ENCODE data around the gene JUN. TPM values are rescaled to one million over a fixed set of nuclear protein-coding genes. Genes with fewer than 3 reads are reported as not detected.

Gene JUN
- total RNA-seq, 2 donors from 2014 or later = 15.1 to 16.3 TPM

- Histone ChIP-seq H3K36me3 (ENCODE audit: control insufficient read depth, insufficient read depth, low read length) (no peaks in the 10 kb centered on the region), H3K27me3 (ENCODE audit: control insufficient read depth, insufficient read depth, low read length, poor library complexity, severe bottlenecking) (peaks cover 39% of the 10 kb centered on the region), H3K9me3 (ENCODE audit: control insufficient read depth, low read length) (no peaks in the 10 kb centered on the region), H3K9ac (ENCODE audit: extremely low read depth, low read length, poor library complexity, severe bottlenecking) (no peak overlapping the region), H3K4me3 (ENCODE audit: low read length) (no peak overlapping the region), H3K27ac (ENCODE audit: low read depth, low read length) (no peak overlapping the region), H3K4me1 (ENCODE audit: control insufficient read depth, insufficient read depth, low read length) (no peaks in the 10 kb centered on the region)
- Mint-ChIP-seq H3K9me3 (no peaks in the 10 kb centered on the region), H3K4me3 (no peak overlapping the region), H3K36me3 (ENCODE audit: low read depth) (no peaks in the 10 kb centered on the region), H3K27me3 (ENCODE audit: insufficient read depth) (peaks cover 36% of the 10 kb centered on the region), H3K27ac (no peak overlapping the region), H3K4me1 (peaks cover 13% of the 10 kb centered on the region)
- DNase-seq = no peak
- TF ChIP-seq, protein P1, sequence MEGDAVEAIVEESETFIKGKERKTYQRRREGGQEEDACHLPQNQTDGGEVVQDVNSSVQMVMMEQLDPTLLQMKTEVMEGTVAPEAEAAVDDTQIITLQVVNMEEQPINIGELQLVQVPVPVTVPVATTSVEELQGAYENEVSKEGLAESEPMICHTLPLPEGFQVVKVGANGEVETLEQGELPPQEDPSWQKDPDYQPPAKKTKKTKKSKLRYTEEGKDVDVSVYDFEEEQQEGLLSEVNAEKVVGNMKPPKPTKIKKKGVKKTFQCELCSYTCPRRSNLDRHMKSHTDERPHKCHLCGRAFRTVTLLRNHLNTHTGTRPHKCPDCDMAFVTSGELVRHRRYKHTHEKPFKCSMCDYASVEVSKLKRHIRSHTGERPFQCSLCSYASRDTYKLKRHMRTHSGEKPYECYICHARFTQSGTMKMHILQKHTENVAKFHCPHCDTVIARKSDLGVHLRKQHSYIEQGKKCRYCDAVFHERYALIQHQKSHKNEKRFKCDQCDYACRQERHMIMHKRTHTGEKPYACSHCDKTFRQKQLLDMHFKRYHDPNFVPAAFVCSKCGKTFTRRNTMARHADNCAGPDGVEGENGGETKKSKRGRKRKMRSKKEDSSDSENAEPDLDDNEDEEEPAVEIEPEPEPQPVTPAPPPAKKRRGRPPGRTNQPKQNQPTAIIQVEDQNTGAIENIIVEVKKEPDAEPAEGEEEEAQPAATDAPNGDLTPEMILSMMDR (conservative IDR thresholded peaks at IDR 0.05) = no peak
- WGBS, 2 experiments (ENCODE audit: insufficient coverage in 1 of 2, insufficient read length in 1 of 2) = 60 to 87% methylated on average over 1 of the region's 1 CpG
These were observed 34.2 kb downstream of the JUN start for GRCh38 chr1:58749646-58750045.

GRCh38 chr1:58748666-58749065 is 35.2 kb downstream of the JUN start:
- Histone ChIP-seq H3K36me3 (ENCODE audit: control insufficient read depth, insufficient read depth, low read length) (no peaks in the 10 kb centered on the region), H3K4me3 (ENCODE audit: low read length) (no peak overlapping the region), H3K27me3 (ENCODE audit: control insufficient read depth, insufficient read depth, low read length, poor library complexity, severe bottlenecking) (peaks cover 34% of the 10 kb centered on the region), H3K27ac (ENCODE audit: low read depth, low read length) (no peak overlapping the region), H3K9ac (ENCODE audit: extremely low read depth, low read length, poor library complexity, severe bottlenecking) (no peak overlapping the region), H3K4me1 (ENCODE audit: control insufficient read depth, insufficient read depth, low read length) (no peaks in the 10 kb centered on the region), H3K9me3 (ENCODE audit: control insufficient read depth, low read length) (no peaks in the 10 kb centered on the region)
- no peaks in the 10 kb centered on the region for H3K9me3 Mint-ChIP-seq
- TF ChIP-seq, protein P1 (conservative IDR thresholded peaks at IDR 0.05) = no peak
- 84 to 86% methylated on average over 2 to 3 of the region's 3 CpGs for WGBS, 2 experiments (ENCODE audit: insufficient coverage in 1 of 2, insufficient read length in 1 of 2)
- H3K4me3 Mint-ChIP-seq = no peak overlapping the region
- H3K27me3 Mint-ChIP-seq (ENCODE audit: insufficient read depth) = peaks cover 40% of the 10 kb centered on the region
- no peak for DNase-seq
- no peak overlapping the region for H3K27ac Mint-ChIP-seq
- H3K4me1 Mint-ChIP-seq = peaks cover 9% of the 10 kb centered on the region
- H3K36me3 Mint-ChIP-seq (ENCODE audit: low read depth) = no peaks in the 10 kb centered on the region

DNA sequence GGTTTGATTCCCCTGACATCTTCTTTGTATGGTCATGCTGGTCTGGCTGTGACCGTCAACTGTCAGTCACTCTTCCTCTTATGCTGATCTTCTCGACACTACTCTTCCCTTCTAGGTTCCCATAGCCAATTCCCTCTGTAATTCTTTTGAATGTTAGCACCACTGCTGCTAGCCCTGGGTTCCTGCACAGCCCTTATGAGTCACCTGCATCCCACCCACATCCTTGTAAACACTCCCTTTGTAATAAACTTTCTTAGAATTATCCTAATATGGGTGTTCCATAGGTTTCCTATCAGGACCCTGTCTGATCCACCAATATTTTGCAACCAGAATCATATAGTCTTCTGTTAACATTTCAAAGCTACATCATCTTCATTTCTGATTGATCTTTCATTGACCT is 37.1 kb downstream of the JUN start:
- Mint-ChIP-seq H3K9me3 (no peaks in the 10 kb centered on the region), H3K27ac (no peak overlapping the region)

More for the DNA sequence above, 37.1 kb downstream of the JUN start:
- no peaks in the 10 kb centered on the region for H3K9me3 ChIP-seq (ENCODE audit: control insufficient read depth, low read length)
- no peak for DNase-seq
- peaks cover 27% of the 10 kb centered on the region for H3K27me3 ChIP-seq (ENCODE audit: control insufficient read depth, insufficient read depth, low read length, poor library complexity, severe bottlenecking)
- H3K4me3 ChIP-seq (ENCODE audit: low read length) = no peak overlapping the region
- Mint-ChIP-seq H3K4me1 (peaks cover 9% of the 10 kb centered on the region), H3K27me3 (ENCODE audit: insufficient read depth) (peaks cover 28% of the 10 kb centered on the region), H3K36me3 (ENCODE audit: low read depth) (no peaks in the 10 kb centered on the region), H3K4me3 (no peak overlapping the region)
- no peaks in the 10 kb centered on the region for H3K4me1 ChIP-seq (ENCODE audit: control insufficient read depth, insufficient read depth, low read length)
- H3K27ac ChIP-seq (ENCODE audit: low read depth, low read length) = no peak overlapping the region
- no peaks in the 10 kb centered on the region for H3K36me3 ChIP-seq (ENCODE audit: control insufficient read depth, insufficient read depth, low read length)
- TF ChIP-seq, protein P1 (conservative IDR thresholded peaks at IDR 0.05) = no peak
- 89 to 100% methylated on average over 2 of the region's 2 CpGs for WGBS, 2 experiments (ENCODE audit: insufficient coverage in 1 of 2, insufficient read length in 1 of 2)
- no peak overlapping the region for H3K9ac ChIP-seq (ENCODE audit: extremely low read depth, low read length, poor library complexity, severe bottlenecking)
